ENCODE data around the gene PPP4C.
"Not testable (repeated sequence)": the region's sequence is repeated elsewhere in the genome, so short reads cannot be mapped to it uniquely, and the experiment has no call there.

Gene PPP4C

DNA sequence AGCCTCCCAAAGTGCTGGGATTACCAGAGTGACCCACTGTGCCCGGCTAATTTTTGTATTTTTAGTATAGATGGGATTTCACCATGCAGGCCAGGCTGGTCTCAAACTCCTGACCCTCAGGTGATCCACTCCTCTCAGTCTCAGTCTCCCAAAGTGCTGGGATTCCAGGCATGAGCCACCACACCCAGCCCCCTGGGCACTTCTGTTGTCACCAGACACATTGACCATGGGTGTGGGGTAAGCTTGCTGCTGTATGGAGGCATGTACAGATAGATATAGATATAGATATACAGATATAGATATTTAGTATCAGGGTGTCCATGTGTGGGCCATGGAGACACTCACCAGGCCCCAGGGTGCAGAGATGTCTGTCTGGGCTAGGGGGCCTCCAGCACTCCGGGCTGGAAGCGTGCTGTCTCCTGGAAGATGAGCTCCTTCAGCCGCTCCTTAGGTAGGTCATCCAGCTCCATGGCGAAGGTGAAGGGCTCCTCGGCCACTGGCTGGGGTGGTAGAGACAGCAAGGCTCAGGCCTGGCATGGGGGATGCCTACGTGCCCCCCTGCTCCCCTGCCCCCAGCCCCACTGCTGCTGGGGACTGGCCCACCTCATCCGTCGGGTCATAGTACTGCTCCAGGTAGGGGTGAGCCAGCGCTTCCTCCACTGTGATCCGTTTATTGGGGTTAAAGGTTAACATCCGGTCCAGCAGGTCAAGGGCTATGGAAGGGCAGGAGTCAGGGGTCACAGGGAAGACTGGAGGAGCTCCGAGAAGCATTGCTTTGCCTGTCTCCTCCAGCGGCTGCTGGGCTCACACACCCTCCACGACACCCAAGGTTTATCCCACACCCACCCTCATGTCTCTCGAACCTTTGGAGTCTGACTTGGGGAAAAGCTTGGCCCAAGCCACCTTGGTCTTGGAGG is 40.8 kb downstream of the PPP4C start:
- H3K27ac ChIP-seq, result no peak overlapping the region
- no peak overlapping the region for H3K4me3 ChIP-seq

DNA sequence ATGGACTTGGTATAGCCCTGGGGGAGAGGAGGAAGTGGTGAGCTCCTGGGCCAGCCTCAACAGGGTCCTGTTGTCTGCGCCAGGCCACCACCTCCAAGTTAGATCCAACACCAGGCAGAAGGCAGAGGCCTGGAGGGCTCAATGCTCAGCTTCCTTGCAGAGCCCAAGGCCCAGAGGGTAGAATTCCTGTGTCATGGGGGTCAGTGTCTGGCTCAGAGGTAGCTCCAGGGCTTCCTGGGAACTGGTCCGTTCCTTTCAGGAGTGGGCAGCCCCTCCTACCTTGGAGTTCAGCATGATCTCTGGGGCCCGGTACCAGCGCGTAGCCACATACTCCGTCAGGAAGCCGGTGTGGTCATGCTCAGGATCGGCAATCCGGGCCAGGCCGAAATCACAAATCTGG is 42.0 kb downstream of the PPP4C start:
- Histone ChIP-seq H3K27ac (no peak overlapping the region), H3K4me3 (no peak overlapping the region)

DNA sequence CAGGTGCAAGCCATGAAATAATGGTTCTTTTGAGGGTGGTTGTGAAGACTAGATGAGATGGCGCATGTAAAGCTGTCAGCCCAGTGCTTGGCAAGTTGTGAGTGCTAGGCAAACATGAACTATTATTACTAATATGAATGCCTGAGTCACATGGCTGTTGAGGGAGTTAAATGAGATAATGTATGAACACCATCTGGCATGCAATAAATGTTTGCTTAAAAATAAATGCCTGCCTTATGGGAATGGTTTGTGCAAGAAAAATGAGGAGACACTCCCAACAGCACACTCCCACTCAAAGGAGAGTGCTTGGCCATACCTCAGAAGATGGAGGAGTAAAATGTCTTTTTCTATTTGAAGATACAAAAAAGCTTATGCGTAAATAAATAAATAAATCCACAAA is 43.6 kb downstream of the PPP4C start:
- Histone ChIP-seq H3K27ac (peak overlapping the region in 2 of 21 experiments; percentile 4 to 32), H3K4me3 (no peak overlapping the region)

DNA sequence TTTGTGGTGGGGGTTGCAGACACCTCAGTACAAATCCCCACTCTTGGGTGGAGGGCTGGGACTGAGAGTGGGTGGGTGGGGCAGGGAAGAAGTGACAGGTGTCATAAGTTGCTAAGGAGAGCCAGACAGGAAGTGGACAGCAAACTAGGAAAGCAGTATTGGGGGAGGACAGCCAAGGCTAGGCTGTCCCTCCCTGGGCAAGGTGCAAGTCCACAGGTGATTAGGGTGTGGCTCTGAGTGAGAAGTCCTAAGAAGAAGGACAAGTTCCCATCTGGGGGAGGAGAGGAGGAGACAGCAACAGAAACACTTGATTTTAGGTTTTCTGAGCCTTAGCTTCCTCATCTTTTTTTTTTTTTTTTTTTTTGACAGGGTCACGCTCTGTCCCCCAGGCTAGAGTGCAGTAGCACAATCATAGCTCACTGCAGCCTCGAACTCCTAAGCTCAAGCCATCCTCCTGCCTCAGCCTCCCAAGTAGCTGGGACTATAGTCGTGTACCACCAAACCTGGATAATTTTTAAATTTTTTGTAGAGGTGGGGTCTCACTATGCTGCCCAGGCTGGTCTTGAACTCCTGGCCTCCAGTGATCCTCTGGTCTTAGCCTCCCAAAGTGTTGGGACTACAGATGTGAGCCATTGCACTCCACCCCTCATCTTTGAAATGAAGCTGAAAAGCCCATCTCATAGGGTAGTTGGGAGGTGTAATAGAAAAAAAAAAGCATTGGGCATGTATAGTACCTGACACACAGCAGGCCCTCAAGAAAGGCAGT is 44.7 kb downstream of the PPP4C start:
- H3K4me3 ChIP-seq, result no peak overlapping the region
- peak overlapping the region in 7 of 21 experiments; percentile 10 to 96 (median 92) for H3K27ac ChIP-seq

DNA sequence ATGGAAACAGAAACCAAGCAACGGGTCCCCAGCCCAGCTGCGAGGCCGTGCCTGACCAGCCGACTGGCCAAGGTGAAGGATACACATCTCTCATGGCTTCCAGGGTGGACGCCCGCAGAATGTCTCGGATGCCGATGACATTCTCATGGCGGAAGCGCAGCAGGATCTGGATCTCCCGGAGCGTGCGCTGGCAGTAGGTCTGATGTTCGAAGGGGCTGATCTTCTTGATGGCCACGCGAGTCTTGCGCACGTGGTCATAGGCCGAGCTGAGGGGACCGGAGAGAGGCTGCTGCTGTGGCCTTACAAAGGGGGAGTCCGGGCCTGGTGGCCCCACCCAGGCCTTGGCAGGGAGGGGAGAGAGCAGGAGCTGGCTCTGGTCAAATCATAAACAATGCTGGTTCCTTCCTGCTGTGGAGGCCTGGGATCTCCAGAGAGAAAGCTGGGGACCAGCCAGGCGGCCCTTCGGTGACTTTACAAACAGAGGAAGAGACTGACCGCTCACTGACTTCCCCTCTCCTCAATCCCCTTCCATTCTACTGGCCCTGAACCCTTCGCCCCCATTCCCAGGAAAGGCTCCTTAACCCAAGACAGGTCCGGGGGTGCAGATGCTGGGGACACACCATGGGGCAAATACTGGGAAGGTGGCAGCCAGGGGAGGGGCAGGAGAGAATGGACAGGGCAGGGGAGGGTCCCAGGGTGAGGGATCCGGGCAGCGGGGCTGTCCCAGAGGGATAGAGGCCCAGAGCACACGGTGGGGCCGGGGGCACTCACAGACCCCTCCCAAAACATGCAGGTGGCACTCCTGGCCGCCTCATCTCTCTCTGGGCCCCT is 46.2 kb downstream of the PPP4C start:
- peak overlapping the region; percentile 80 to 97 (median 92) for H3K27ac ChIP-seq
- H3K4me3 ChIP-seq, result peak overlapping the region; percentile 73 to 96 (median 89)

DNA sequence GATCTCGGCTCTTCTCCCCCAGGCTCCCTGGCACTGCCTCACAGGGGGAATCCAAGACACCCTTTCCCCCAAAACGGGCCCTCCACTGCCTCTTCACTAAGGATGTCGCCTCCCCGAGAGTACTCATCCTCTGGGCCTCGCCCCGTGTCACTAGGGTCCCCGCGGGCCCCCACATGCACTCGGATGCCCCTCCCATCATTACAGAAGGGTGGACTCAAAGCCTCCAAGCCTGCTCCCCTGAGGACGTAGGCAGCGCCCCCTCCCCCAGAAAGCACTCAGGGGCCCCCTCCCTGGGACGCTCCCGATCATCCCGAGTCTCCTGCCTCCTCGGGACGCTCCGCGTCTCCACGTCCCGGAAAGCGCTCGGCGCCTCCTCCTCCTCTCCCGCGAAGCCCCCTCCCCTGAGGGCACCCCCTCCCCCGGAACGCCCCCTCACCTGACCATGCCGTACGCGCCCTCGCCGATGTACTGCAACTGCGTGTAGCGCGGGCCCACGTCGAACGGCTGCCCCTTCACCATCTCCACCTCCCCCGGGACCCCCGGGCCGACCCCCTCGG is 46.9 kb downstream of the PPP4C start:
- Histone ChIP-seq H3K4me3 (peak overlapping the region; percentile 73 to 96 (median 89)), H3K27ac (peak overlapping the region; percentile 80 to 97 (median 92))

DNA sequence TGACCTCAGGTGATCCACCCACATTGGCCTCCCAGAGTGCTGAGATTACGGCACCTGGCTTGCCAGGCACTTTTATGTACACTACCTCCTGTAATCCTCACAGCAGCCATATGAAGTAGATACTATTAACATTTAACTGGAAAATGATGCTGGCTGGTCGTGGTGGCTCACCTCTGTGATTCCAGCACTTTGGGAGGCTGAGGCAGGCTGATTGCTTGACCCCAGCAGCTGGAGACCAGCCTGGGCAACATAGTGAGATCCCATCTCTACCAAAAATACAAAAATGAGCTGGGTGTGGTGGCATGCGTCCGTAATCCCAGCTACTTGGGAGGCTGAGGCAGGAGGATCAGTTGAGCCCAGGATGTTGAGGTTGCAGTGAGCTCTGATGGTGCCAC is 49.2 kb downstream of the PPP4C start:
- peak overlapping the region in 12 of 21 experiments; percentile 16 to 92 (median 46) for H3K27ac ChIP-seq
- H3K4me3 ChIP-seq, result no peak overlapping the region

DNA sequence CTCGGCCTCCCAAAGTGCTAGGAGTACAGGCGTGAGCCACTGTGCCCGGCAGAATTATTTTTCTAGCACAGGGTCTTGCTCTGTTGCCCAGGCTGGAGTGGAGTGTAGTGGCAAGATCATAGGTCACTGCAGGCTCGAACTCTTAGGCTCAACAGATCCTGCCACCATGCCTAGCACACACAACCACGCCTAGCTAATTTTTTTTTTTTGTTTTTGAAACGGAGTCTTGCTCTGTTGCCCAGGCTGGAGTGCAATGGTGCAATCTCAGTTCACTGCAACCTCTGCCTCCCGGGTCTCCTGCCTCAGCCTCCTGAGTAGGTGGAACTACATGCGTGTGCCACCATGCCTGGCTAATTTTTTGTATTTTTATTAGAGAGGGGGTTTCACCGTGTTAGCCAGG is 49.9 kb downstream of the PPP4C start:
- H3K27ac ChIP-seq, H3K4me3 ChIP-seq: not testable (repeated sequence)

DNA sequence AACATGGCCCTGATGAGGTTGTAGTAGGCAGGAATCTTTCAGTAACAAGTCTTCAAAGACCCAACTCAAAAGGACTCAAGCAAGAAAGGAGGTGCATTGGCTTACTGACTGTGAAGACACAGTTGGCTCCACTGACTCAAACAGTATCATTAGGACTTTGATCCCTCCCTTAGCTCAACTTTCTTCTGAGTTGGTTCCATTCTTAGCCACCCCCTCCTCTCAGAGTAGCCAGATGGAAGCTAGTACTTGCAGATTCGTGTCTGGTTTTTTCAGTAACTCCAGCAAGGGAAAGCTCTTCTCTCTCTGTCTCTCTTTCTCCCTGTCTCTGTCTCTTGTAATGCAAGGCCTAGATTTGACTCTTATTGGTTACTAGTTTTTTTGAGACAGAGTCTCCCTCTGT is 52.2 kb downstream of the PPP4C start:
- Histone ChIP-seq H3K4me3 (no peak overlapping the region), H3K27ac (no peak overlapping the region)

DNA sequence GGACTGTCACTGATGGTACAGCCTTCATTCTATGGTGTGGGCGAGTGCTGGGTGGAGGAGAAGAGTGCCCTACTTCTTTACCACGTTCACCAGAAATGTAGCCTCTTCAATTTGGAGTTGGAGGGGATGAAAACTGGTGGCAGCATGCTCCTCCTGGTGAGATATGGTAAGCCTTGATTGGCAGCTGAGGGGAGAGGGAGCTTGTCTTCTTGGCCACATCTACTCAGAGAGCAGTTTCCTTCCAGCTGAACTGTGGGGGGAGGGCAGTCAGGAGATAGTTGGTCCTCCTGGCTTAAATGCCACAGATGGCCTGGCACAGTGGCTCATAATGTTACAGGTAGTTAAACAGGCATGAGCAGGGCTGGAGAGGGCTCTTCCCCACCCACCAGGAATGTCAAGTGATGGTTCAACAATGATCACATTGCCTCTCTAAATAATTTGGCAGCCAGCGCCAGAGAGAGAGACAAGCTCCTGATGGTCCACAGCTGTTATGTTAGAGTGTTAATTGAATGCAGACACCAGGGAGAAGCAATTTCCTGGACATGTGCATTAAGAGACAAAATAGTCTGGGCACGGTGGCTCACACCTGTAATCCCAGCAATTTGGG is 56.2 kb downstream of the PPP4C start:
- Histone ChIP-seq H3K4me3 (no peak overlapping the region), H3K27ac (no peak overlapping the region)

DNA sequence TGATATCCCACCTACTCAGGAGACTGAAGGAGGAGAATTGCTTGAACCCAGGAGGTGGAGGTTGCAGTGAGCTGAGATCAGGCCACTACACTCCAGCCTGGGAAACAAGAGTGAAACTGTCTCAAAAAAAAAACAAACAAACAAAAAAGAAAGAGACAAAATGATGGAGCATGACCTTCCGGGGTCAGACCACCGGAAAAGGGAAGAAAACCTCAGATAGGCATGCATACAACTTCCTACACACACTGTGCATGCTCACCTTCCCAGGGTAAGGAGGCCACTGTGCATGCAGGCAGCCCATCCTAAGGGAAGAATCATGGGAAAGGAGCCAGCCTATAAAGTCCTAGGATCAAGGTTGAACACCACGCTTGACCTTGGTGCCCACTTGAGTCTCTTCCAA is 56.8 kb downstream of the PPP4C start:
- Histone ChIP-seq H3K4me3 (no peak overlapping the region), H3K27ac (no peak overlapping the region)

All from skin epidermis (tissue), 12 donors.